Renal cortical epithelial cell (primary cell): ENCODE measurements around the gene CDKN2B-AS1. TPM values are rescaled to one million over a fixed set of nuclear protein-coding genes. Genes with fewer than 3 reads are reported as not detected.

Experiments used
- DNase-seq: peaks from one replicate; pipeline ENCODE4 v3.0.0-alpha.2; 2011; ENCODE audit warnings: low read depth
- total RNA-seq: library from RNA; depleted of rRNA; stranded (reverse); fragments of >200 nt; gene quantifications from 2 replicates; pipeline ENCODE4 v1.2.3, GENCODE V29; 2014

The CDKN2B-AS1 gene
- total RNA-seq, 1 donor from 2014 or later = 3.9 TPM

DNA sequence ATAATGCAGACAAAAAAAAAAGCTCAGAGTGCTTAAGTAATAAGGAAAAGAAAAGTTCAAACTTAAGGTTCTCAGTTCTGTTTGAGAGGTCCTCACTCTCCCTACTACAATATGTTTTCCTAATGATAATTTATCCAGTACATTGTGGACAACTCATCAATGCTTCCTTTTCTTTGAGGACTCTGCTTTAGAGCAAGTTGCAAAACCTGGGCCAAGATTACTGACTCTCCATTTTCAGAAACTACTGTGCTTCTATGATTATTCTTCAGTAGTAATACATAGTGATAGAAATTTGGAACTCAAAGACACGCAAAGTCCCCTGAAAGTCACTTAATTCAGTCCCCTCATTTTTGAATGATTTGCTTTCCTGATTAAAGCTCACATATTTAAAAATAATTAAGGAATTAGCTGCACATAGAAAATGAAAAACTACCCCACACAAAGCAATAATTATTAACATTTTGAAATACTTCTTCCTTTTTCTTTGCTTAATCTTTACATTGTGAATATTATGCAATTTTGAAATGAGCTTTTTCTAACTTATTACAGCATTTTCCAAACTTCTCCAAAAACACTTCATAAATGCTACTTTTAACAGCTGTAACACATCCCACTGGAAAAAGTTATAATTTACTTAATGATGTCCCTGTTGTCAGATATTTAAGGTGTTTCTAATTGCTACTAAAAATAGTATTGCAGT is 11.6 kb upstream of the CDKN2B-AS1 start:
- DNase-seq = no peak

DNA sequence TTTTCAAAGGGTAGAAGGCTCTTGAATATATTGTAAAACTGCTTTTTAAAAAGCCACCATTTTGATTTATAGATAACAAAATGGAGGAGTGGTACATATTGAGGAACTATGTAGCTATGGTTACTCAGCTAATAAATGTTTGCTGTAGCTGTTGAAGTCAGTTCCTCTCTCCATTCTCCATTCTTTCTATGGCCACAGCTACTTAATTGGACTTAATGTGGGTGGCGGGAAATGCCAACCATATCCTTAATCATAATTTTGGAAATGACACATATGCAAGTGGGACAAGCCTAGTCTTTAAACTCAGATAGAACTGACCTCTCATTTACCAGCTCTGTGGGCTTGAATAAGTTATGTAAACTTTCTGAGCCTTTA is 11.0 kb upstream of the CDKN2B-AS1 start:
- DNase-seq = no peak

DNA sequence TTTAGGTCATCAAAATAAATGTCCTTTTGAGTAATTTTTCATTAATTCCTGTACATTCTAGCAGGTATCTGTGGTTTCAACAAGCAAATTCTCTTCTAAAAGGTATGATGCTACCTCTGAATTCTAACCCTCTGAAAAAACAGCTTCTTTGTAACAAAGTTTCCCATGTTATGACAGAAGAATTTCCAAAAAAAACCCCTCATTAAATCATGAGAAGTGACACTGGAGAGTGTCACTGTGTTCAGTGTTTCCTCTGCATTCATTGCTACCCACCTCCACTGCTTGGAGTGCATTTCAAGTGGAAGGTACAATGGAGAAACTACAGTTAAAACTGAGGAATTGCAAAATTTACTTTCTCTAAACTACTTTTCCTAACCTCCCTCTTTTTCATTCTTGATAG is 10.5 kb upstream of the CDKN2B-AS1 start:
- DNase-seq = no peak

DNA sequence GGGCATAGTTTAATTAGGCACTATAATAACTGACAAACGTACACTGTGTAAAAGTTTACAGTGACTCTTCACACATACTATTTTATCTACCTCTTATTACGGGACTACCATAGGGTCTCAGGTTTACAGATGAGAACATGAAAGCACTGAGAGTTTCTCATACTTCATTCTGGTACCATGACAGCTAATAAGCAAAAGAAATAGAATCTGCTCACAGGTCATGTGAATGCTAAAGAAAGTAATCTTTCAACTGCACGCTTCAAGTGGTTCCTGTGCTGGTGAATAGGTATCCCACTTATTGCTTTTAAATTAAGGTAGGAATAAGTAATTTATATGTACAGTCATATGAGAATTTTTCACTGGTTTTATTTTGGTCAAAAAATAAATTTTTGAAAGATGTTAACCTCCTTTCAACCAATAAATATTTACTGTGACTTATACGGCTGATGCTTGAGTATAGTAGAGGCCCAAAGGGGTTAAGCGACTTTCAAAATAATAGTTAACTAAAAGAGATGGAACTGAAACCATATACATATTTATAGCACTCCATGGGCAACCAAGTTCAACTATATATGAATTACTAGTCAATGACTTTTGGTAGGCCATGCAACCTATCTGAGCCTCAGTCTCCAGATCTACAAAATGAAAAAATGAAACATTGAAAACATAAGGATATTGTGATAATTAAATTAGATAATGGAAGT is 8.5 kb upstream of the CDKN2B-AS1 start:
- no peak for DNase-seq

DNA sequence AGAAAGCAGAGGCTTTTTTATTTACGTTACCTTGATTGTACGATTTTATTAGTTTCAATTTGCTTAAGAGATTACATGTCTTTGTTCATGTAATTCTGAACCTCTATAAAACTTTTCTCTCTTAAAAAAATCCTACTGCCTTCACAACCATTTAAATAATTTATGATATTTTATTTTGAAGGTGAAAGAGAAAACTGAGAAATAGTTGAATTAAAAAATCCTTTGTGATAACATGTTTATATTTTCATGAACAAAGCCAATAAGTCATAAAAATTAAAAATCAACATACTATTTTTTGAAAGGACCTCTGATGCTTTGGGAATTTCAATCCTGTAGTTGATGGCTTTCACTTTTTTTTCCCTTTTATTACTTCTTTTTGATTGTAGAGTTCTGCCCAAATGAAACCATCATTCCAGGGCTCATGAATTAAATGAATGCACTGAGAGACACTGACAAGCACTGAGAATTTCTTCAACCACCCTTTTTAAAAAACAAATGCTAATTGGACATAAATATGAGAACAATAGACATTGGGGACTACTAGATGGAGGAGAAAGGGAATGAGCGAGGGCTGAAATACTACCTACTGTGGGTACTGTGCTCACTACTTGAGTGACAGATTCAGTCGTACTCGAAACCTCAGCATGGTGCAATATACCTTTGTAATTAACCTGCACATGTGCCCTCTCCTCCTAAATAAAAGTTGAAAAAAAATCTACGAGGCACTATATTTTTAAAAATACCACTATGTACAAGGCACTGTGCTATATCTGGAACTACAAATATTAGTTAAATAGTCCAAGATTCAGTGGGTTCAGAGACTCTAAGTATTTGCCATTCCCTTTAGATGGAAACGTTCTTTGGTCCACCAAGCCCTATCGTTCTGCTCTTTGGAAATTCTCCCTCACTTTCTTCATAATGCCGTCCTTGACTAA is 6.3 kb upstream of the CDKN2B-AS1 start:
- DNase-seq = no peak

DNA sequence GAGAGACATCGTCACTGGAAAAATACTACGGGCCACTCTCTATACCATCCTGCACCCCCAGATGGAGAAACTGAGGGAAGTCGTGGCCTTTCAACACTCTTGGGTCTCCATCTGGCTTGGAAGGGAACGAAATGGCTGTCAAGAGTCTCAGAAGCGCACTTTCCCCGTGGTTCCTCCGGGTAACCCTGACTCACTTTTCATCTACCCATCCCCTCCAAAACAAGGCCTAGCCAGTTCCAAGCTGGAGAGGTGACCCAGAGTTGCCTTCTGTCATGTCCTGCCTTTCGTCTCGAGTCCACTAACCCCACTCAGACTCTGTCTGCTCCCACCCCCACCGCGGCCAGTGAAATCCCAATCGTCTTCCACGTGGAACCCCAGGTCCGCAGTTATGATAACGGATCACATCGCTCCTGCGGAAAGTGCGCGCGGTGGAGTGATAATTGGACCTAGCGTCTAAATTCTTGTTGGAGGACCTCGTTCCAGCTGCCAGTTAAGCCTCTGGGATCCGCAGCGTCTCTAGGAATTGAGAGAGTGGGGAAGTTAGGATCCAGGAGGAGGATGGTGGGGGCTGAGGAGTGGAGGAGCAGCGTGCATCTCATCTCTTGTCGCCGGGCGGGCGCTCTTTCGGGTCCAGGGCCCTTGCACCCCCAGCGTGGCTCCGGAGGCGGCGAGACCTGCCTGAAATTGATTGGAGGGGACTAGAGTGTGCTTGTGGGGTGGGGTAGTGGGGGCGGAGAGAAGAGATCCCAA is 5.0 kb upstream of the CDKN2B-AS1 start:
- no peak for DNase-seq

DNA sequence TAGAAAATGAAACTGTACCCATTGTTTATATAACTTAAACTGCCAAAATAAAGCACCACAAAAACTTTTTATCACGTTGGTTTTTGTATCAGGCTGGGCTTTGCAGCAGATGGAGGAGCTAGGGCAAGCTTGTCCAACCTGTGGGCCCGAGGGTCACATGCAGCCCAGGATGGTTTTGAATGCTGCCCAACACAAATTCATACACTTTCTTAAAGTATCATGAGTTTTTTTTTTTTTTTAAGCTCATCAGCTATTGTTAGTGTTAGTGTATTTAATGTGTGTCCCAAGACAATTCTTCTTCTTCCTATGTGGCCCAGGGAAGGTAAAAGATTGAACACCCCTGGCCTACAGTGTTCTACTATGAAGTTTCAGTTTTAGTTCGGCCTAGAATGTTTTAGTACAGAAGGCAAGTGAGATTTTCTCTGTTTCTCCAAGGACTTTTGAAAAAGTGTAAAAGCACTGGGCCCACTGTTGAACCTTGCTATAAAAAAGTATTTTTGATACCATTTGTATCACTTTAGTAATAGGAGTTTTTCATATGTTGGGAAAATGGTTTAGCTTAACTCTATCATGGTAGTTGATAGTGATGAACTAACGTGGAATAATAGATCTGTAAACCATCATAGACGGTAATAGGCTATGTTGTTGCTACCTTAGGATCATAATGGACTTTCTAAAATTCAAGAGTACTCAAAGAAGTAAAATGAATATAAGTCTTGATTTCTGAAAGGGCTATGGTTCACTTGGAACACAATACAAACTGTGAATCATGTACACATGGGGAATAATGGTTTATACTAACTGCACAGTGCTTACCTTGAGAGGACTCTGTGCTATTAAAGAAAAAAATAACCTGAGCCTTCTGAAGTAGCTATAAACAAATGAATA is 3.3 kb upstream of the CDKN2B-AS1 start:
- DNase-seq = no peak

DNA sequence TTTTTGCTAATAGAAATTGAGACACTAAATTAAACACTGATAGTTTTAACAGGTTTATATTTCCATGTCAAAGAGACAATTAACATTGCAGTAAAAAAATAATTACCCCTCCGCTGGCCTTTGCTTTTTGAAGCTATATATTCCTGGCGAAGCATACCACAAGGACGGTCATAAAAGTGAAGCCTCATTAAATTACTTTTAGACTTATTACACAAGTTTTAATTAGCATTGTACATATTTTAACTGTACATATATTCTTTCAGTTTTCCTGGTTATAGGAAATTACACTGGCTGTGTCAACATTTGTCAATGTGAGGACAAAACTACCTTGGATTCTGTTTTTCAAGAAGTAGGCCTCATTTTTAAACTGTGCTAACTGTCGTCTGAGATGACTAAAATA is 1.6 kb upstream of the CDKN2B-AS1 start:
- no peak for DNase-seq

DNA sequence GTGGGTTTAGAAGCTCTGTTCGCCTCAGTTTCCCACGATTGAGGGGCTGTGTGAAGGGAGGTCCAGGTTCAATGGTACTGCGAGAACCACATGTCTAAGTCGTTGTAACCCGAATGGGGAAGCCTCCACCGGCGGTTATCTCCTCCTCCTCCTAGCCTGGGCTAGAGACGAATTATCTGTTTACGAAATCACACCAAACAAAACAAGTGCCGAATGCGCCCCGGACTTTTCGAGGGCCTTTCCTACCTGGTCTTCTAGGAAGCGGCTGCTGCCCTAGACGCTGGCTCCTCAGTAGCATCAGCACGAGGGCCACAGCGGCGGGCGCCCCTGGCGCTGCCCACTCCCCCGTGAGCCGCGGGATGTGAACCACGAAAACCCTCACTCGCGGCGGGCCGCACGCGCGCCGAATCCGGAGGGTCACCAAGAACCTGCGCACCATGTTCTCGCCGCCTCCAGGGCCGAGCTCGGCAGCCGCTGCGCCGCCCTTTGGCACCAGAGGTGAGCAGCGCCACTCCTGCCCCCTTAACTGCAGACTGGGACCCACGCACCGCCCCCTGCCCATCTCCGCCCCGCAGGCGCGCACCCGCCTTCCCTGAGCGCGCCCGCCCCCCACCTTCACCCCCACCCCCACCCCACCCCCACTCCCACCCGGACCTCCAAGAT is 567 bp upstream of the CDKN2B-AS1 start, which contains the start of gene CDKN2A:
Gene CDKN2A (minus strand): TSS at position 500 of the 663 bp plus-strand sequence.
- DNase-seq = no peak

DNA sequence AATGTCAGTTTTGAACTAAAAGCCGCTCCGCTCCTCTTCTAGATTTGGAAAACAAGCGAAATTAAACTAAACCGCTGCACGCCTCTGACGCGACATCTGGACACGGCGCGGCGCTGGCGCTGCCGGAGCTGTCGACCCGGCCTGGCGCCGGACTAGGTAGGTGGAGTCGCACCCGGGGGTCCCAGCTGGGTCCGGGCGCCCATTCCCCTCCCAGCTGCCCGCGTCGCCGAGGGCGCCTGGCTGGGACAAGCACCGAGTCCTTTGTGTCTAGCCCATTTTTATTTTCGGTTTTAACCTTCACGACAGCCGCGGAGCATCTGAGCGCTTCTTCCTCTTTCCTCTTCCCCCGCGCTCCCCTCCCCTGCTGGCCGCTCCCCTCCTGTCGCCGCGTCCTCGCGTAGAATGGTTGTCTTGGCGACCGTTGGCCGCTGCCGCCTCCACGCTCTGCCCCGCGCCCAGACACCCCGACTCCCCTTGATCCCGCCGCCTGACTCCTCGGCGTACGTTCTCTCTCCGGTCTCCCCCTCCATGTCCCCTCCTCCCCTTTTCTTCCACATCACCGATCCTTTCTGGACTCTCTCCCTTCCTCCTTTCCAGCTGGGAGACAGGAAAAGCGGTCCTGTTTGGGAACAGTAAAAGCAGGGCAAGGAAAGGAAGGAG is 545 bp downstream of the CDKN2B-AS1 start:
- peak; percentile 46 for DNase-seq

DNA sequence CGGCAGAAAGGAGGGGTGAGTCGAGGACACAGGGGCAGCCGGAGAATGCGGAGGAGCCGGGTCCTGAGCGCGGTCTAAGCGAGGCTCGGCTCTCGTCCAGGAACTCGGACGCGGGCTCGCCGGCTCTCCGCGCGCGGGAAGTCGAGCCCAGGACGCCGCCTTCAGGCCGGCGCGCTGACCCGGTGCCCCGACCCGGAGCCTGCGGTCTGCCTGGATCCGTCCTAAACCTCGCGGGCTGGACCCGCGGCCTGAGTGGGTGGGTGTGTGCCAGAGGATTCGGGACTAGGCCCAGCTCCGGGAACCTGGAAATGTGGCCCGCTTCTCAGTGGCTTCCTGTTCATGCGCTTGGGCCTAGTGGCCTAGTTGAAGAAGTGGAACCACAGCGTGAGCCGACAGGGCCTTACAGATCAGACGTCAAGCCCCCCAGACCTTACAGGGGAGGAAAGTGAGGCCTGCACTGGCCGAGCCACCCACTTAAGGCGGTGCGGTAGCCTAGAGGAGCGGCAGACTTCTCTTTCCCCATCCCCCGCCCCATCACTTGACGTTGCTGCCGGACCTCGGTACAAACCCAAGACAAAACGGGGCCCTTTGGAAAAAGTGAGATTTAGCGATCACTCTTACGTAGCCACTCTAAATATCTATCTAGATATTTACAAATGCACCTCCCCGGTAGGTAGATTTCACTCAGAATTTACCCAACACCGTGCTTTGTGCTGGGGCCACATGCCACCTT is 1.2 kb downstream of the CDKN2B-AS1 start:
- DNase-seq = no peak

DNA sequence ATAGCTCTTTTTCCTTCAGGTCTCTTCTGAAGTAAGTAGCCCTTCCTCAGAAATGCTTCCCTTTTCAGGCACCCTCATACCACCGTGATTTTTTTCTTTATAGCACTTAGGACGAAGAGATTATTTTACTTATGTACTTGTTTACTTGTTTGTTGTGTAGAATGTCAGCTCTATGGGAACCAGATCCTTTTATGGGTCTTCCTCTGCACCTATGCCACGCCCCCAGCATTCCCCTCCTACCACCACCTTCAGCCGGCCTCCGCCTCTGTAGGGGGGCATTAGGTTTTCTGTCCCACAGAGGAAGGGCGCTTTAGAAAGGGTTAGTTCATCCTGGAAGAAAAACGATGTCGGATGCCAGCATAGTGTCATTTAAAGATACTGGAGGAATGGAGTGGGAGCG is 1.8 kb downstream of the CDKN2B-AS1 start:
- no peak for DNase-seq

DNA sequence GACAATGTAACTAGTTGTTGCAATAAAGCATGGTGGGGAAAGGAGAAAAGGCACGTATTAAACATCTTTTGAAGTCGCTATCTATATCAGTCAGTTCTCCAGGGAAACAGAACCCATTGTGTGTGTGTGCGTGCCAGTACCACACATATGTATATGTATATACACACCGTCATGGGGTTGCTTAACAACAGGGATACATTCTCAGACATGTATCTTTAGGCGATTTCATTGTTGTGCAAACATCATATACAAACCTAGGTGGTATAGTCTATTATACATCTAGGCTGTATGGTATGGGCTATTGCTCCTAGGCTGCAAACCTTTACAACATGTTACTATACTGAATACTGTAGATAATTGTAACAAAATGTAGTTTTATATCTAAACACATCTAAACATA is 2.3 kb downstream of the CDKN2B-AS1 start:
- no peak for DNase-seq

DNA sequence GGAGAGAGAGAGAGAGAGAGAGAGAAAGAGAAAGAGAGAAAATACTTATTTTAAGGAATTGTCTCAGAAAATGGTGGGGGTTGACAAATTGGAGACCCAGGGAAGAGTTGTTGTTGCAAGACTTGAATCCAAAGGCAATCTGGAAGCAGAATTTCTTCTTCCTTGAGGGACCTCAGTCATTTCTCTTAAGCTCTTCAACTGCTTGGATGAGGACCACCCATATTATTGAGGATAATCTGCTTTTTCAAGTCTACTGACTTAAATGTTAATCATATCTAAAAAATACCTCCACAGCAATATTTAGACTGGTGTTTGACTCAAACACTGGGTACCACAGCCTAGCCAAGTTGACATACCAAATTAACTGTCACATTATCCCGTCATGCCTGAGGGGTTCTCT is 2.9 kb downstream of the CDKN2B-AS1 start:
- no peak for DNase-seq

DNA sequence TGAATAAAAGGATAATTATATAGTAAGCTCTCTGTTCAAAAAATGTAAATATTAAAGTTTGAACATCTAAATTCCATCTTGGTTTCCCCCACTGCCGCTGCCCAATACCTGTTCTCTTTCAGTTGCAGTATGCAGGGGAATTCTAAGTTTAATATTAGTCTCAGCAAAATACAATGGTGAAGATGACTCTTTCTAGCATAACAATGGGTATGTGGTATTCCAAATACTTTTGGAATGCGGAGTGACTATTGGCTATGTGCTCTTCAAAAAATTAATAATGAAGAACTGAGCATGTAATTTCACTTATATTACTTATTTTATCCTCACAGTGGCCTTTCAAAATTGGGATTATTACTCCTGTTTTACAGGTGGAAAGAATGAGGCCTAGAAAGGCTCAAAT is 3.4 kb downstream of the CDKN2B-AS1 start:
- DNase-seq = no peak

DNA sequence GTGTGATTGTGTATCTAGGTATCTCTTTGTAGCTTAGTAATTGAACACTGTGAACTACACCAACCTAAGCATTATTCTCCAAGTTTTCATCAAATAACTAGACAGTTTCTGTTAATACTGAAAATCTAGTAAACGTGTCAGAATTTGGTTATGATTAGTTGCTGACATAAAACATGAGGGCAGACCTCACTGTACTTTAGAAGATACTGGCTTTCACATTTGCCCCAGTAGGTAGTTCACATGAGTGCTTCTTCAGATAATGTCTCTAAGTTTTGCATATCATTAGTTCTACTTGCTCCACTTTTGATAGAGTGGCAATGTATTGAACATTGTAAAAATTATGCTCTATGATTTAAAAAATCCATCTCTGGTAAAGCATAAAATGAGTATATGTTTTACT is 7.4 kb downstream of the CDKN2B-AS1 start:
- DNase-seq = no peak

DNA sequence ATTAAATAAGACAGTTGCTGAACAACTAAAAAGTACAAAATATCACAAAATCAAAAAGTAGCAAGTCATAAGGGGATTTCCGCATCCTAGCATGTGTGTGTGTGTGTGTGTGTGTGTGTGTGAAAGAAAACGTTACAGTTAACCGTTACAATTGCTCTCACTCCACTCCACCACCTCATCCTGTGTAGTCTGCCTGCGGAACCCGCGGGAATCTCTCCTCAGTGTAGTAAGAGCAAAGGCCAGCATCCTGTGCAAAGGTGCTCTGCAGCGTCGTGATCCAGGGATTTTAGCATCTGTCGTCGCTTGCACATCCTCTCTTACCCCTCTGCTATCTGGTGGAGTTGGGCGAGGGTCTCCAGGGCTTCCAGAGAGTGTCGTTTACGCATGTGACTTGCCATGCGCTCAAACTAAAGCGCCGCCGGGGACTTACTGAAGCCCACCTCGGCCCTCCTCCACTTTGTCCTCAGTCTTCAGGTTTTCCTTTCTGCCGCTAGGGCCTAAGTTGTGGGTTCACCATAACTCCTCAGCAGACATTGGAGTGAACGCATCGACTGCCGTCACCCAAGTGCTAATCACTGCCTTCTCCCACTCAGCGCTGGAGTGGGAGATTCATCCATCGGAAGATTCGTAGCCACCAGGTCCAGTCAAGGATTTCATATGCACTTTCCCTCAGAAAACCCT is 10.6 kb downstream of the CDKN2B-AS1 start:
- DNase-seq = peak; percentile 21
